DOHH2 (cell line): Measurements from ENCODE around the gene PDE3B.

Experiments used
- H3F3A ChIP-seq: fragments of 200-600 bp; sonication (generic), shearing (Covaris generic); 2 replicates; pipeline ENCODE4 v1.6.0; 2016; ENCODE audit warnings: antibody characterized with exemption, mild to moderate bottlenecking; ENCODE audit not compliant: control insufficient read depth, insufficient read depth
- H3K27ac ChIP-seq: fragments of 200-600 bp; sonication (generic); 2 replicates; pipeline ENCODE4 v1.5.1; 2014; ENCODE audit warnings: low read depth, mild to moderate bottlenecking, low read length, moderate library complexity
- H3K27me3 ChIP-seq: fragments of 200-600 bp; sonication (generic); 2 replicates; pipeline ENCODE4 v1.6.1; 2014; ENCODE audit warnings: mild to moderate bottlenecking, low read length, mixed read lengths; ENCODE audit not compliant: control insufficient read depth
- H3K36me3 ChIP-seq: fragments of 200-600 bp; sonication (generic); 2 replicates; pipeline ENCODE4 v1.6.1; 2014; ENCODE audit warnings: mild to moderate bottlenecking, low read length, moderate library complexity, mixed read lengths; ENCODE audit not compliant: control insufficient read depth
- H3K4me1 ChIP-seq: fragments of 200-600 bp; sonication (generic); 2 replicates; pipeline ENCODE4 v1.6.1; 2014; ENCODE audit warnings: mild to moderate bottlenecking, low read length, mixed read lengths; ENCODE audit not compliant: control insufficient read depth
- H3K4me2 ChIP-seq: fragments of 200-600 bp; sonication (generic); 2 replicates; pipeline ENCODE4 v1.6.0; 2014; ENCODE audit warnings: mild to moderate bottlenecking, low read length, moderate library complexity
- H3K4me3 ChIP-seq: fragments of 200-600 bp; sonication (generic); 2 replicates; pipeline ENCODE4 v1.5.1; 2014; ENCODE audit warnings: mild to moderate bottlenecking, low read length, mixed read lengths
- H3K79me2 ChIP-seq: fragments of 200-600 bp; sonication (generic); 2 replicates; pipeline ENCODE4 v1.6.1; 2014; ENCODE audit warnings: mild to moderate bottlenecking, low read length, mixed read lengths; ENCODE audit not compliant: control insufficient read depth
- H3K9me2 ChIP-seq: fragments of 200-600 bp; sonication (generic); replicated peaks from 2 replicates; pipeline ENCODE4 v1.6.1; 2014; ENCODE audit warnings: mild to moderate bottlenecking, low read length, mixed read lengths; ENCODE audit not compliant: control insufficient read depth
- H3K9me3 ChIP-seq: fragments of 200-600 bp; sonication (generic); 2 replicates; pipeline ENCODE4 v1.6.1; 2014; ENCODE audit warnings: antibody characterized with exemption, low read length, mixed read lengths; ENCODE audit not compliant: control insufficient read depth, insufficient read depth
- H4K20me1 ChIP-seq: fragments of 200-600 bp; sonication (generic); 2 replicates; pipeline ENCODE4 v1.6.0; 2014; ENCODE audit warnings: low read depth, mild to moderate bottlenecking, antibody characterized with exemption, low read length, moderate library complexity; ENCODE audit not compliant: control insufficient read depth, insufficient read depth
- EZH2phosphoT487 ChIP-seq: fragments of 200-600 bp; sonication (generic); IDR thresholded peaks from 2 replicates; pipeline ENCODE4 v1.6.1; 2017; ENCODE audit warnings: borderline replicate concordance, mild to moderate bottlenecking, antibody characterized with exemption, low read length, moderate library complexity, mixed read lengths
- TF ChIP-seq, protein P1 (sequence below): fragments of 200-600 bp; sonication (generic); IDR thresholded peaks from one replicate; pipeline ENCODE4 v1.5.1; 2014; ENCODE audit warnings: antibody characterized with exemption, mild to moderate bottlenecking, low read depth, low read length; ENCODE audit not compliant: poor library complexity, severe bottlenecking

Gene PDE3B

GRCh38 chr11:14673421-14673820, 29.8 kb downstream of the PDE3B start:
- no peaks in the 10 kb centered on the region for H3K36me3 ChIP-seq
- no peaks in the 10 kb centered on the region for H3F3A ChIP-seq
- TF ChIP-seq EZH2phosphoT487: no peak
- TF ChIP-seq, protein P1, sequence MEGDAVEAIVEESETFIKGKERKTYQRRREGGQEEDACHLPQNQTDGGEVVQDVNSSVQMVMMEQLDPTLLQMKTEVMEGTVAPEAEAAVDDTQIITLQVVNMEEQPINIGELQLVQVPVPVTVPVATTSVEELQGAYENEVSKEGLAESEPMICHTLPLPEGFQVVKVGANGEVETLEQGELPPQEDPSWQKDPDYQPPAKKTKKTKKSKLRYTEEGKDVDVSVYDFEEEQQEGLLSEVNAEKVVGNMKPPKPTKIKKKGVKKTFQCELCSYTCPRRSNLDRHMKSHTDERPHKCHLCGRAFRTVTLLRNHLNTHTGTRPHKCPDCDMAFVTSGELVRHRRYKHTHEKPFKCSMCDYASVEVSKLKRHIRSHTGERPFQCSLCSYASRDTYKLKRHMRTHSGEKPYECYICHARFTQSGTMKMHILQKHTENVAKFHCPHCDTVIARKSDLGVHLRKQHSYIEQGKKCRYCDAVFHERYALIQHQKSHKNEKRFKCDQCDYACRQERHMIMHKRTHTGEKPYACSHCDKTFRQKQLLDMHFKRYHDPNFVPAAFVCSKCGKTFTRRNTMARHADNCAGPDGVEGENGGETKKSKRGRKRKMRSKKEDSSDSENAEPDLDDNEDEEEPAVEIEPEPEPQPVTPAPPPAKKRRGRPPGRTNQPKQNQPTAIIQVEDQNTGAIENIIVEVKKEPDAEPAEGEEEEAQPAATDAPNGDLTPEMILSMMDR: no peak
- no peaks in the 10 kb centered on the region for H3K9me3 ChIP-seq
- no peaks in the 10 kb centered on the region for H3K9me2 ChIP-seq
- H3K79me2 ChIP-seq: no peaks in the 10 kb centered on the region
- H3K4me1 ChIP-seq: no peaks in the 10 kb centered on the region
- no peak overlapping the region for H3K4me2 ChIP-seq
- H3K4me3 ChIP-seq: no peak overlapping the region
- H3K27ac ChIP-seq: no peak overlapping the region
- H4K20me1 ChIP-seq: no peaks in the 10 kb centered on the region
- no peaks in the 10 kb centered on the region for H3K27me3 ChIP-seq

DNA sequence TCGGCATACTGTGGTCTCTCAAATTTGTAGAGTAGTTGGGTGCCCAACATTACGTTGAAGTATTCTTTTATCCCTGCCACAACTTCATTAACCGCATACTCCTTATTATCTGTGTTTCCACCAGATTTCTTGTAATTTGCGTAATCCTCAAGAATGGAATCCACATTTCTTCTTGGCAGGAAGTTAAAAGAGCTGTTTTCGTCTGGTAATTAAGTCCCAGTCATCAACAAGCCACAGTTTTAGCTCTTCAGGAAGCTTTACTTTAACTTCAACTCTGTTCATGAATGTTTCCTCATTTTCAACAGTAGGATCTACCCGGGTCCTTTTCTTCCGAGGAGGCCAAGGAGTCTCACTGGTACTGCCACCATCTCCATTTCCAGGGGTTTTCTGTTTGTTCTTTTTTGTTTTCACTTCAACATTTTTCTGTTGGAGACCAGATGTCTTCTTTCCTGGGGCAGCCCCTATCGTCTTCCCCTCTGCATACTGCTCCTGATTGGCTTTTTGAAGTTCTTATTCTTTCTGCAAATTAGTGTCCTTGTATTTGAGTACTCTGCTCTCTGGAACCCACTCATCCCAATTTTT, 30.3 kb downstream of the PDE3B start:
- no peak overlapping the region for H3K27ac ChIP-seq
- no peak overlapping the region for H3K4me3 ChIP-seq

GRCh38 chr11:14676068-14676467, 32.5 kb downstream of the PDE3B start:
- no peak overlapping the region for H3K4me3 ChIP-seq
- no peaks in the 10 kb centered on the region for H3K9me3 ChIP-seq
- no peak for TF ChIP-seq EZH2phosphoT487
- TF ChIP-seq, protein P1: no peak
- H3K27me3 ChIP-seq: no peaks in the 10 kb centered on the region
- no peaks in the 10 kb centered on the region for H3K36me3 ChIP-seq
- no peak overlapping the region for H3K4me2 ChIP-seq
- H3K79me2 ChIP-seq: no peaks in the 10 kb centered on the region
- H3K27ac ChIP-seq: no peak overlapping the region
- H3K9me2 ChIP-seq: no peaks in the 10 kb centered on the region
- H3K4me1 ChIP-seq: no peaks in the 10 kb centered on the region
- H3F3A ChIP-seq: no peaks in the 10 kb centered on the region
- H4K20me1 ChIP-seq: no peaks in the 10 kb centered on the region

More for the DNA sequence above, 30.3 kb downstream of the PDE3B start:
- no peaks in the 10 kb centered on the region for H3K36me3 ChIP-seq
- no peaks in the 10 kb centered on the region for H3K79me2 ChIP-seq
- no peaks in the 10 kb centered on the region for H3F3A ChIP-seq
- H3K9me2 ChIP-seq: no peaks in the 10 kb centered on the region
- no peak for TF ChIP-seq EZH2phosphoT487
- TF ChIP-seq, protein P1: no peak
- no peaks in the 10 kb centered on the region for H3K4me1 ChIP-seq
- no peak overlapping the region for H3K4me2 ChIP-seq
- H3K27me3 ChIP-seq: no peaks in the 10 kb centered on the region
- no peaks in the 10 kb centered on the region for H4K20me1 ChIP-seq
- no peaks in the 10 kb centered on the region for H3K9me3 ChIP-seq
